Measurements from ENCODE around the gene ZNF385C.
A peak's percentile ranks its signal among the peaks of the same experiment; 100 is the strongest.

Gene ZNF385C

DNA sequence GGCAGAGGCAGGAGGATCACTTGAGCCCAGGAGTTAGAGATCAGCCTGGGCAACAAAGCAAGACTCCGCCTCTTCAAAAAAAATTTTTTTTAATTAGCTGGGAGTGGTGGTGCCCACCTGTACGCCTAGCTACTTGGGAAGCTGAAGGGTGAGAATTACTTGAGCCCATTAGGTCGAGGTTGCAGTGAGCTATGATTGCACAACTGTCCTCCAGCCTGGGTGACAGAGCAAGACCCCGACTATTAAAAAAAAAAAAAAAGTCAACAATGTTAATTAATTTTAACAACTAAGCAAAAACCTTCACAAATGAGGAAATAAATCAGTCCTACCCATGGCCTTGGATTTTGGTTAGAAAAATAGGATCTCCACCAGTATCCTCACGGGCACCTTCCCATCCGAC, 8.9 kb upstream of the ZNF385C start:
- DNase-seq, result no peak

DNA sequence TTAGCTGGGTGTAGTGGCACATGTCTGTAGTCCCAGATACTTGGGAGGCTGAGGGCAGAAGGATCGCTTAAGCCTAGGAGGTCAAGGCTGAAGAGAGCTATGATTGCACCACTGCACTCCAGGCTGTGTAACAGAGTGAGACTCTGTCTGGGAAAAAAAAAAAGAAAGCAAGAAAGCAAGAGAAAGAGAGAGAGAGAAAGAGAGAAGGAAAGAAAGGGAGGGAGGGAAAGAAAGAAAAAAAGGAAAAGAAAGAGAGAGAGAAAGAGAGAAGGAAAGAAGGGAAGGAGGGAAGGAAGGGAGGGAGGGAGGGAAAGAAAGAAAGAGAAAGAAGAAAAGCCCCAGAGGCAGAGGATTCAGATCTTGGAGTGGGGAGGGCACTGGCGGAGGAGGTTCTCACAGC, 7.7 kb upstream of the ZNF385C start:
- DNase-seq, result no peak

DNA sequence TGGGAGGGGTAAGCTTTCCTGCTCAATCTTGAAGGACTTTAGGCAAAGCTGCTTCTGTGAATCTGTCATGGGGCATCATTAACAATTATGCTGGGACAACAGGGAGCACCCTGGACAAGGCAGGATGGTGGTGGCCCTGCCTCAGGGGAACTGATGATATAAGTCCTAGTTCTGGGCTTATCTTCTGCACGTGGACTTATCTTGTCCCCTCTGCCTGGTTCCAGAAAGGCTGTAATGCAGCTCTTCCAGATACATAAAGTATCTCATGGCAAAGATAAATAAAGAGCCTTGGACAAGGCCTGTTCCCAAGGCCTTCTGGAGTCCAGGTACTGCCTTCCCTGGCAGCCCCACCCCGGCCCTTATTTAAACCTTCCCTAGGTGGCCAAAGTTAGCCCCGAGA, 6.0 kb upstream of the ZNF385C start:
- no peak for DNase-seq

DNA sequence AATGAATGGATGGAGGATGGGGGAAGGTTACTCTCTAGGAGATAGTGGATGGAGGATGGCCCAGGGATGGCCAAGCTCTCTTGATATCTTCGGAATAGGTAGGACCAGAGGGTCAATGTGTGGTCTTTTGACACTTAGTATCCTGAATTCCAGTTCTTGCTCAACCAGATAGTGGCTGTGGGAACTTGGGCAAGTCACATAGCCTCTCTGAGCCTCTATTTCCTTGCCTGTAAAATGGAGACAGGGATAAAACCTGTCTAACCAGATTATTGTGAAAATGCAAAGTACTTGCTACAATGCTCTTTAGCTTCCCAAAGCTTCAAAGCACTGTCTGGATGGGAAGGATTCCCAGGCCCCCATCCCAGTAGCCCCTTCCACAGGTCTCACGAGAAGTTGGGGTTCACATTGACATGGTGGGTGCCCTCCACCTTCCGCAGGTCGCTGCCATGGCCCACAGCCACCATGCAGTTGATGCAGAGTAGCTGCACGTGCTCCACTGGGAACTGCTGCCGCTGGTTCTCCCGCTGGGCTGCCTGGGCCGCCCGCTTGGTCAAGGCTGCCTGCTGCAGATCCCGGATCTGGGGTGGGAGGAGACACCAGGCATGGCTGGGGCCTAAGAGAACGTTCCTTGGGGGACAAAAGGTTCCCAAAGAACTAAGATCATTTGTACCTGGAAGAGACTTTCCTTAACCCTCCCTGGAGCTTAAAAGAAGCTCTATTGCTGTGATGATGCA, 5.1 kb upstream of the ZNF385C start:
- no peak for DNase-seq

DNA sequence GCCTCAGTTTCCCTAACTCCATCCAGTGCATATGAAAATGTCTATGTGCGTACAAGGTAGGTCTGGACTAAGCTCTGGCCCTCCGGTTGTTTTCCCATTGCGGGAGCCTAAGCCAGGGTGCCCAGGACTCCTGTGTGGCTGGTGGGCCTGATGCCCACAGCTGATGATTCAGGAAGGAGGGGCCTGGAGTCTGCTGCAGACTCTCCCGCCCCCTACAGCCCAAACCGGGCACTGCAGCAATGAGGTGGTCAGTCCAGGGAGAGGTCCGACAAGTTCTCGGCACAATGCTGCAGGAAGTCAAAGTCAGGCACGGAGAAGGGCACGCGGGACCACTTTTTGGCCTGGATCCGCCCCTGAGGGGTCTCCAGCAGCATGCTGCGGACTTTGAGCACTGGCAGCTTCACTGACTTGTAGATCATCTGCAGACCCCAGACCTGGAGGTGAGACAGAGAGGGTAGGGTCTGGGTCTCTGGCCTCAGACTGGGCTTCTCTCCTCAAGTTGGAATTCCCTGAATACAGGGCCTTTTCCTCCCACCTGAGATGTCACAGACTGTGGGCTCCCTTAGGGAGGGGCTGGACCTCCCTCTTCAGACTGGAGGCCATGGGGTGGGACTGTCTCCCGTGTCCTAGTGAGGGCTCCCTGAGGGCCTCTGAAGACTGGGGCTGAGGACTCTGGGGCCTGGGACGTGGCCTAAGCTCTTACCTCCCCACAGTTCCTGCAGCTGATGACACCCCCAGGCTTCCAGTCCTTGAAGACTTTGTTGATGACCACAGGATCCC, 3.4 kb upstream of the ZNF385C start:
- peak; percentile 60 for DNase-seq

DNA sequence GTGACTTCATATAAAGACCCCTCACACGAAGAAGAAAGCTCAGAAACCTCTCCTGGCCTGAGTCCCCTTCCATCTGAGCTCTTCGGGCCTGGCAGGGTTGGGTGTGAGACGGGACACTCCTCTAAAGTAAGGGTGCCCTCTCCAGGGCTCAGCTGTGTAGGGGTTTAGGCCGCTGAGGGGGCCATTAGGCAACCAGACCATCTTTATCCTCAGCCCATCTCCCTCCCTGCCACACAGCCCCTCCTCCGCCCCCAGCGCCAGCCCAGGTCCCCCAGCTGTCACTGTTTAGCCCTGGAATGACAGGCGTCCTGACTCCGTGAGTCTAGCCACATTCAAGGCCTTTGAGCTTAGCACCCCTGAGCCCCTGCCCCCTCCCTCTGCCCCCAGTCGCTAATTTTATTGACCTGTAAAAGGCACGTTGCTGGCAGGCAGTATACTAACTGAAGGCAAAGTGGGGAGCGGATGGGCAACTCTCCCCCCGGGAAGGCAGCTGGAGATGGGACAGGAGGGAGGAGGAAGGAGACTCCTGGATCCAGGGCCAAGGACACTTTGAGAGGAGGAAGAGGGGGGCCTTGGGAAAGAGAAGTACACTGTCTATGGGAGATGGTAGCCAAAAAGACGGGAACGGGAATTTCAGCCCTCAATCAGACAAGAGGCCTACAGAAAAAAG, 592 bp upstream of the ZNF385C start:
- no peak for DNase-seq

DNA sequence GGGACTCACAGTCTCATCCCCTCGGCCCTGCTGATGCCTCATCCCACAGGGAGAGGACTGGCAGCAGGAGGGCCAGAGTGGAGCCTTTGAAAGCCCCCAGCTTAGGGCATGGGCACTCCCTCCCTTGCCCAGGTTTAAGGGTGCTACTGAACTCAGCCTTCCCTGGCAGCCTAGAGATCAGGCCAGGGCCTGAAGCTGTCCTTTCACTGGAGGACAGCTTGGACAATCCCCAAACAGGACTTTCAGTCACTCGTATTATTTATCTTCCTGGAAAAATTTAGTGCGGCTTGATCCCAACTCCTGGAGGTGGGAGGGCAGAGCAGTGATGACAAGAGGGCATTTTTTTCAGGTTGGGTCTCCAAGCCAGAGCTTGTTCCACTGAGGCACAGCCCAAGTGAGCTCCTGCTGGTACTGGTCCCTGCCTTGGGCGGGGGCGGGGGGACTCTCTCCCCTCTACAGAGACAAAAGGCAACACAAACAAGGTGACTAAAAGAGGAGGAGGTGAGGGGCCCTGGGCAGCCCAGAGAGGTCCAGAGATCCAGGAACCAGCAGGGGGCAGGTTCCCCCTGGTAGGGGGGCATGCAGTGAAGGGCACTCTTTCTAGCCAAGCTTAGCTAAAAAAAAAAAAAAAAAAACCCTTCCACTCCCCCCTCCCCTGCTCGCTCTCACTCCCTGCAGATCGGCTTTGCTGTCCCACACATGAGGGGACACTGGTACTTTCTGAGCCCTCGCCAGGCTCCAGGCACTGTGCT, 1.7 kb downstream of the ZNF385C start:
- no peak for DNase-seq

DNA sequence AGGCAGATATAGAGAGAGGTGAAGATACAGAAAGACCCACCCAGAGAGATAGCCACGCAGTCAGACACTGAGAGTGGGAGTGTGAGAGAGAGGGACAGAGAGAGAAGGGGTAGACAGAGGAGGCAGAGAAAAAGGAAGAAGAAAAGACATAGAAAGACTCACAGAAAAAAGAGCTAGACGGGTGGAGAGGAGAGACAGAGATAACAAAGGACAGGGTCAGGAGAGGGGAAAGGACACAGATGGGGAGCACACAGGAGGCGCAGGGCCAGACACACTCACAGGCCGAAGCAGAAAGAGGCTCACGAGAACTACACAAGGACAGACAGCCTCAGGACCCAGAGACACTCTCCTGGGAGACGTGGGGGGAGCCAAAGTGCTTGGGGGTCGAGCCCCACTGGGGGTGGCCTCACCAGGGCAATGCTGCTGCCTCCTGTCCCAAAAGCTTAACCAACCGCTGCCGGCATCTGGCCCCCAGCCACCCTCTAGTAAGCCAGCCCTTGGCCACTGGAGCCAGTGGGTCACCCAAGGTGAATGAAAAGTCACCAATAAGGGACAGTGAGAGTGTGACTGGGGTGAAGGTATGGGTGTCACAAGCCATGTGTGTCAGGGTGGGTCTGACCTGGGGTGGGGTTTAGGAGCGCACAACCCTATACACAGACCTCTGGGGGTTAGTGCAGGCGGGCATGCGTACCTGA, 3.8 kb downstream of the ZNF385C start:
- DNase-seq, result no peak

DNA sequence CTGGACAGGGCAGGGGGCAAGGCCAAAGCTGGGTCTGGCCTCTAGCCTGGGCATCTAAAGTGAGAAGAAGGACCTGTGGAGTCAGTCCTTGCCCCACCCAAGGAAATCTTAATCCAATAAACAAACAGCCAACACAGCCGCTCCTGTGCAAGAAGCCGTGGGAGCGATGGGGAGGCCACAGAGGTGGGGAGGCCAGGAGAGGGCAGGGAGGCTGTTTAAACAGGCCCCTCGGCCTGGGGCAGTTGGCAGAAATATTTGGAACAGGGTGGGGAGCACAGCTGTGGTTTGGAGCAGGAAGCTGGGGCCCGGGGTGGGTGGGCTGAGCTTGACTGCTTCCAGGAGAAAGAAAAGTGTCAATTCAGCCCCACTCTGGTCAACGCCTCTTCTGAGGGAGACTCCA, 5.3 kb downstream of the ZNF385C start:
- no peak for DNase-seq

DNA sequence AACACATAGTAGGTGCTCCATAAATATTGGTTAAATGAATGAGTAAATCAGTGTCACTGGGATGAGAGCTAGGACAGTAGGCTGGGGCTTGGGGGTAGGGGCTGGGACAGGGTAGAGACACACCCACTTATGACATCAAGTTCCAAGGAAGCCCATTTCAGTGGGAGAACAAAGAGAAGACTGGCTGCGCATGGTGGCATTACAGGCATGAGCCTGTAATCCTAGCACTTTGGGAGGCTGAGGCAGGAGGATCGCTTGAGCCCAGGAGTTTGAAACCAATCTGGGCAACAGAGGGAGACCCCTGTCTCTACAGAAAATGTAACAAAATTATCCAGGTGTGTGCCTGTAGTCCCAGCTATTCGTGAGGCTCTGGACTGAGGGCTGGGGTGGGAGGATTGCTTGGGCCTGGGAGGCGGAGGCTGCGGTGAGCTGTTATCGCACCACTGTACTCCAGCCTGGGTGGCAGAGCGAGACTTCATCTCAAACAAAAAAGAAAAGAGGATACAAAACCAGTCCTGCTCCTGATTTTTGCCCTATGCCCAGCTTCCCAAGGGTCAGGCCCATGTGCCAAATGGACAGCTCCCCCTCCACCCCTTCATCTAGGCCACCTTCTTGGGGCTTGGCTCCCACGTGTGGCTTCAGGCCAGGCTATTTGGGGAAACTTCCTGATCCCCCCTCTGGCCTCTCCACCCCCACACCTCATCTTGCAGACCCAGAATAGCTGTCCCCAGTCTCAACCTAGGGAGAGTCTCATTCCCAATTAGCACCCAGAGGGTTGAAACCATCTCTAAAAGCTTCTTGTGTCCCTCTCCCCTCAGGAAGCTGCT, 7.1 kb downstream of the ZNF385C start:
- no peak for DNase-seq

DNA sequence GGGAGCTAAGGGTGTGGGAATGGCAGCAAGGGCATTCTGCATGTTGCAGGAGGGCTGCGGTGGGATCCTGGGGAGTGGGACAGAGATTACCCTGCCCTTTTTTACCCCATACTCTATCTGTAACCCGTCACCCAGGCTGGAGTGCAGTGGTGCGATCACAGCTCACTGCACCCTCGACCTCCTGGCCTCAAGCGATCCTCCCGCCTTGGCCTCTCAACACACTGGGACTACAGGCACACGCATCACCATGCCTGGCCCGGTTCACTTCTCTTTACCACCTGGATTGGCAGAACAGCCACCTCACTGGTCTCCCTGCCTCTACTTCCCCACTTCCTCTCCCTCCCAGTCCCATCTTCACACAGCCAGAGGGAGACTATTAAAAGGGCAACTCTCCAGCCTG, 9.5 kb downstream of the ZNF385C start:
- DNase-seq, result no peak

DNA sequence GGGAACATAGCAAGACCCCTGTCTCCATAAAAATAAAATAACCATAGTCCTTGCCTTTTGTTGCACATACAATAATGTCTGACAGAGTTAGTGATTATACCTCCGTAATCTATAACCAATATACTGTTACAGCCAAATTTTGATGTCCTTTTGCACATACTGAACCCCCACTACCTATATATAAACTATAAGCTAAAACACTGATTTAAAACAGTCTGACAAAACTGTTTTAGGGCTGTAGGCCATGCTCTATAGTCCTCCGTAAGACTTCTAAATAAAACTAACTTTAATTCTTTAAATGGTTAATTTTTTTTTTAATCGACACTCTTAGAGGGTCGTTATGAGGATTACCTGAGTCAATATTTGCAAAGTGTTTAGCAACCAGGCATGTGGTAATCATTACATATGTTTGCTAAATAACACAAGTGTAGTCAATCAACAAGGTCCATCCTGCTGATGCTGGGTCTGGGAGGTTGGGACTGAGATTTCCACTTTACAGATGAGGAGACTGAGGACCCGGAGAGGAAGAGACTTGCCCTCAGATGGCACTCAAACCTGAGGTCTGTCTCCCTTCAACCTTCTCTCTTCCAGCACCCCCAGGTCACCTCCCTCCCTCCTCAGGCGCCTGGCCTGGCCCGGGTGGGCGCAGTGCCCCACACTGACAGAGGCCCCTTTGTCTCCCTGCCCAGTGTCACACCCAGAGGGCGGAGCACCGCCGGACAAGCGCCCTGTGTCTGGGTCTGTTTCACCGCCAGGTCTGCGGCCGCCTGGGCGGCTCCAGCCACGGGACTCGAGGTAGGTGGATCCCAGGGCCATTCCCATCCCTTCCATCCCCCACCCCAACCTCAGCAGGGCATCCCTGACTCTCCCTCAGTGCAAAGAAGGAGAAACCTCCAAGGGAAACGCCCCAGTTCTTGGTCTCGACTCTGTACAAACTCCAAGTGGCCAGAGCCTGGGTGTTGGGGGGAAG, 10.3 kb downstream of the ZNF385C start:
- DNase-seq, result no peak

DNA sequence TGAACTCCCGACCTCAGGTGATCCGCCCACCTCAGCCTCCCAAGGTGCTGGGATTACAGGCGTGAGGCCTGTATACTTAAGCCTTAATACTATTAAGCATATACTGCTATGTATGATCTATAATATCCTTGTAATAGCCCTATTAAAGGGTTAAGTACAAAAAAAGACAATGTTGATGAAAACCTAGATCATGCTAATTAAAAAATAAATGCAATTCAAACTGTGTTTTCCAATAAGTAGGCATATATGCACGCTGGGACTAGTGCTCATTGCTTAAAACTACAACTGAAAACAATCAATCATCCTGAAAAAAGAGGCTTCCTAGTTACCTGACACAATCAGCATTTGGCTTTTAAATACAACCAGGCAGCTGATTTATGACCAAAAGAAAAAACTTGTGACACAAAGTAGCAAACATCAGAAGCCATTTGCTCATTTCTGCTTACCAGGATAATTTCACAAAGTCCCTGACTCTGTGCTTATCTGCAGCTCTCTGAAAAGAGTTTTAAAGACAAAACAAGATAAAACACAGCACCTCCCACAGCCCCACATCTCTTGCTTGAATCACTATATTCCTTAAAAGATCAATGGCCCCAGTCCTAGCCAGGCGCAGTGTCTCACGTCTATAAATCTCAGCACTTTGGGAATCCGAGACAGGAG, 11.1 kb downstream of the ZNF385C start:
- DNase-seq, result no peak

DNA sequence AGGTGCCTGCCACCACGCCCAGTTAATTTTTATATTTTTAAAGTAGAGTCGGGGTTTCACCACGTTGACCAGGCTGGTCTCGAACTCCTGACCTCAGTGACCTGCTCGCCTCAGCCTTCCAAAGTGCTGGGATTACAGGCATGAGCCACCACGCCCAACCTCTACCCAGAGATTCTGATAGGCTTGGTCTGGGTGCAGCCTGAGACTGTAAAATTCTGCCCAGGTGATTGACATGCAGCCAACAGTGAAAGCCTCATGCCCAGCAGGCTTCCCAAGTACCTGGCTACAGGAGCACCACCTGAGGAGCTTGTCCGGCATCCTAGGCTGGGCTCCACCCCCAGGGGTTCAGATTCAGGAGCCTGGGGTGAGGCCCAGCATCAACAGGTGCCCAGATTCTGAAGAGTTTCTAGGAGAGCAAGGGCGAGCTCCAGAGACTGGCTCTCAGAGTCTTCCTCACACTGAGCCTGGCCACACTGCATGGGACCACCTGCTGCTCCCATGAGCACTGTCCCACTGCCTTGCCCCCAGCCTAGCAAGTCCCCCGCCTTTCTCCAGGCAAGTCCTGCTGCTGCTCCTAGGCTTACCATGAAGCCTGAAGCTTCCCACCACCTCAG, 16.6 kb downstream of the ZNF385C start:
- DNase-seq, result no peak

DNA sequence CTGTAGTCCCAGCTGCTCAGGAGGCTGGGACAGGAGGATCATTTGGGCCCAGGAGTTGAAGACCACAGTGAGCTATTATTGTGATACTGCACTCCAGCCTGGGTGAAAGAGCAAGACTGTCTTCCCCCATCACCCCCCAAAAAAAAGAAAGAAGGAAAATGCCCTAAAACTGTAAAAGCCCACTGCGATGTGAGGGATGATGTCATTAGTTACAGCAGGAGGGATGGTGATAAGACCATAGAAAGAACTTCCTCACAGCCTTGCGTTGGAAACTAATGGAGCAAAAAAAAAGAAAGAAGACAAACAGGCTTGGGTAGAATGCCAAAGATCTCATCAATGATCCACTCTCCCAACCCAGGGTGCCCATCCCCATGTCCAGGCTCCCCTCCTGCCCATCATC, 18.7 kb downstream of the ZNF385C start:
- no peak for DNase-seq

DNA sequence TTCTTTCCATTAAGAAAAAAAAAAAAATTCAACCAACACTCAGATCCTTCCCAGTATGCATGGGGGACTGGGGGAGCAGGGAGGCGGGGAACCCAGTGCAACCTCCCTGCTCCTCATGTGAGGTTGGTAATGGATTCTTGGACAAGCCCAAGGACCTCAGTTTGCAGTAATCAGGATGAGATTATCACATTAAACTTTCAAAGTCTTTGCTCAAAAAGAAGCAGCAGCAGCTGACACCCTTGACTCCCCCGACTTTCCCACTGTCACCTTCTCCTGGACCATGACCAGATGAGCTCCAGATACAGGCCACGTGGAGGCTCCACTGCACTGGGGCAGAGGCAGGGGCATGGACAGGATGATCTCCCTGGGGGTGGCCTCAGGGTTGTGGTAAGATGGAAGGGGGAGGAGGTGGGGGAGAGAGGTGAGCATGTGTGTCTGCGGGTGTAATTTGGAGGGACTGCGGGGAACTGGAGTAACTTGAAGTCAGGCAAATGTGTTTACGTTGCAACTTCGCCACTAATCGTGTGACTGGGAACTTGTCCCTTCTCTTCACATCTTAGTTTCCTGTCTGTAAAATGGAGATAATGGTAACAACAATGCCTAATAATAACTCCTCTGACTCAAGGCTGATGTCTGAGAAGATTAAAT, 19.8 kb downstream of the ZNF385C start:
- no peak for DNase-seq

DNA sequence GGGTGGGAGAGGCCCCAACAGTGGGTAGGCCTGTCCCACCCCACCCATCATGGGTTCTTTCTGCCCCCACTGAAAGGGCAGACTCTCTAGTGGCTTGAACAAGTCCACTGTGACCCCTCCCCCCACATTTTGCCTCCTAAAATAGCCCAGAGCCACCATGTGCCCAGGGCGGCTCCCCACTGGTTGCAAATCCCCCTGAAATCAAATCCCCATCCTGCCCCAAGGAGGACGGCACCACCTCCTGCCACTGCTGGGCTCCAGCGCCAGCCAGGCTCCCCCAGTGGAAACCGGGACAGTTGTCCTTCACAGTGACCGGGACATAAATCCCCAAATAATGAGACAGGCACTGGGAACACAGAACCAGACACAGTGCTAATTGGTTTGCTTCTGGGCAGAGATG, 20.5 kb downstream of the ZNF385C start:
- DNase-seq, result no peak

DNA sequence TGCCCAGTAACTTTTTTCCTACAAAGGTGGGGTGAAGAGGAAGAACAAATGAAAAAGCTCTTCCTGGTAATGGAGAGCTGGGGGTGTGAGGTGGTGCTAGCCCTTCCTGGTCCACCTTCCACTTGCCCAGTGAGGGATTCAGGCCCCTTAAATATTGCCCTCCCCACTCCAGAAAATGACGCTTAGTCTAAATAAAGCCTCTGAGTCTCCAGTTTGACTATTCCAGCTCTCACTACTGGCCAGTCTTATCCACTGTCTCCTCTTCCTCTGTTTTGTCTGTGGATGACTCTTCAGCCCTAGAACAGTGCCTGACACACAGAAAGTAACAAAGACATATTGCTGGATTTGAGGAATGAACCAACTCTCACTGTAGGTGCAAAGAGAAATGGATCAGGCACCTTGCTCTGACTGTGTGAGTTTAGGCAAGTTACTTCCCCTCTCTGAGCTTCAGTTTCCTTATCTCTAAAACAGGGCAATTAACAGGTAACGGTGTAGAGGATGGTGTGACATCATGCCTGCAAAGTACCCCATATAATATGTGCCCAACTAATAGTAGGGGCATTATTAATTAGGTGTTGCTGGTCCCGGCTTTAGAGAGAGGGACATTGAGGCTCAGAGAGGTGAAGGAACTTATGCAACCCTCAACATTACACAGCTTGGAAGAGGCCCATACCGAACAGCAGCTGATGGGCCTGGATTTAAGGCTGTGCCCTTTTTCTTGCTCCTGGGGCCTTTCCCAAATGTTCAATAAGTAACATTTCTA, 21.3 kb downstream of the ZNF385C start:
- DNase-seq, result no peak
